GM19240 (cell line): ENCODE data around the gene SPECC1.
"Not testable (repeated sequence)": the region's sequence is repeated elsewhere in the genome, so short reads cannot be mapped to it uniquely, and the experiment has no call there.

Experiments
- DNase-seq: peaks from one replicate; pipeline ENCODE4 v3.0.0; 2011; ENCODE audit warnings: low spot score; ENCODE audit not compliant: insufficient read length

SPECC1 gene

DNA sequence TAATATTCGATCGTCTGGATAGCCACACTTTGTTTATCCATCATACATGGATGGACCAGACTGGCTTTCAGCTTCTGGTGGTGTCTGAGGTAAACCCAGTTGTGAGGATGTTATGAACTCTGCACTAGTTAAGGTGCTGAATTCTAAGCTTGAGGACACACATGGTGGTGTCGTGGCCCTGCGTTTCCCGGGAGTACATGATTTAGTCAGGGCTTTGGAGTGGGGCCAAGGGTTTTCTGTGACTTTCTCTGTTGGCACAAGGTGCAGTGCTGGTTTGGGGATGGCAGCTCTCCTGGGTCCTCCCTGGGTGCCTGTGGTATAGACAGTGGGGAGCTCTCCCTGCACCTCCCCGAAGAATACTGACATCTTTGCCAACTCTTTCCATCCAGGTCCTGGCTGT lies 116.6 kb downstream of the SPECC1 start:
- DNase-seq, result no peak

DNA sequence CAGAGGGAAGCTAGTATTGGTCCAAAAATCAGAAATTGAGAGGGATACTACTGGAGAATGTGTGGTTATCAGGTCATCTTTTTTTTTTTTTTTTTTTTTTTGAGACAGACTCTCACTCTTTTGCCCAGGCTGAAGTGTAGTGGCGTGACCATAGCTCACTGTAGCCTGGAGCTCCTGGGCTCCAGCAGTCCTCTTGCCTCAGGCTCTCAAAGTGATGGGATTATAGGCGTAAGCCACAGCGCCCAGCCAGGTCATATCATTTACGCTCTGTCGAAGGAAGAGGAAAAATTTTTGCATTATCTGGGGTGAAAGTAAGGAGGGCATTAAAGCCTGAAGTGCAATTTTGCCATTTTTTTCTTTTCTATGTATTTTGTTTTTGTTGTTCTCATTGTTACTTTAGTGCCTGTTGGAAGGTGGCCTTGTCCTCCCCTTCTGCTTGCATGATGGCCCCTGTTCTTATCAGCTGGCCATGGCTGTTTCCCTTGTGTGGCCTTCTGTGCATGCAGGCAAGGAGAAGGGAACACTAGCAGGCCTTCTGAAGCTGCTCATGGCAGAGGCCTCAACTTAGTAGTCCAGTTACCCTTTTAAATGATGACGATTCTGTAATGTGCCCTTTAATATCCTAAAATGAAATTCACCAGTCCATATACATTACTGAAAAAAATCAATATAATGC lies 118.3 kb downstream of the SPECC1 start:
- DNase-seq, result no peak

DNA sequence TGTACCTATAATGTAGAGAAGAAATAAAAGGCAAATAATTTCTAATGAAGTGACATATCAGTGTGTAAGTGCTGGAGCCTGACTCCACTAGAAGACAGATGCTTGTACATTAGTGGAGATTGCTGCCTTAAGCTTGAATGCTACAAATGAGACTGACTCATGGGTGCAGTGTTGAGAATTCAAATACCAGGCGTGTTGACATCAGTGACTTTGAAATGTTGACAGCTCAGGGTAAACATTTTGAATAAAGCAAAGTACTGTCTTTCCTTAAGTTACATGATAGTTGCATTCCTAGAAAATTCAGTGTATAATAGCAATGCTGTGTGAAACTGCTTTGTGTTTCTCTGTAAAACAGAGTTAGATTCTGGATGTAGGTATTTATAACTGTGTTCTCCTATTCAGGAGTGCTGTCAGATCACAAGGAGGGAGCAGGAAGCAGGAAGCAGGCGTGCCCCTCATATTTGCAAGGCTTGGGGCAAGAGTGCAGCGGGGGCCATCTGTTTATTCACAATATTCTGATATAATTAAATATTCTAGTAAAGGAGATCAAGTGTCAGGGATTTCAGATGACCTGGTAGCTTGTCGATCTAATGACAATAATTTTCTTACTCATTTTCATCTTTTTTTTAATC lies 119.0 kb downstream of the SPECC1 start:
- no peak for DNase-seq

DNA sequence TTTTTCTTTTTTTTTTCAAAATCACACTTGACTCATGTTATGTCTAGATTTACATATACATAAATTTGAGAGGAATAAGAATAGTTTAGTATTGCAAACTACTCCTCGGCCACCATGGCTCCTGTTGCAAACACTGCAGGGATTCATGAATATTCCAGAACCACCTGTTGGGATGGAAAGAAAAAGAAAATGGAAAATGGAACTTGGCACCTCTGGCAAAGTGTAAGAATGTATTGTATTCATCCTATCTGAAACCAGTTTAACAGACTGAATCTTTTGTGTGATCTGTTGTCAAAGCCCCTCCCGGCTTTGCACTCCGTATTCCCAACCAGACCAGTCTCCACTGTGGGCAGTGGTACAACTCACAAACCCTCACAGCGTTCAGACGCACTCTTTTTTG lies 124.4 kb downstream of the SPECC1 start:
- DNase-seq, result no peak

DNA sequence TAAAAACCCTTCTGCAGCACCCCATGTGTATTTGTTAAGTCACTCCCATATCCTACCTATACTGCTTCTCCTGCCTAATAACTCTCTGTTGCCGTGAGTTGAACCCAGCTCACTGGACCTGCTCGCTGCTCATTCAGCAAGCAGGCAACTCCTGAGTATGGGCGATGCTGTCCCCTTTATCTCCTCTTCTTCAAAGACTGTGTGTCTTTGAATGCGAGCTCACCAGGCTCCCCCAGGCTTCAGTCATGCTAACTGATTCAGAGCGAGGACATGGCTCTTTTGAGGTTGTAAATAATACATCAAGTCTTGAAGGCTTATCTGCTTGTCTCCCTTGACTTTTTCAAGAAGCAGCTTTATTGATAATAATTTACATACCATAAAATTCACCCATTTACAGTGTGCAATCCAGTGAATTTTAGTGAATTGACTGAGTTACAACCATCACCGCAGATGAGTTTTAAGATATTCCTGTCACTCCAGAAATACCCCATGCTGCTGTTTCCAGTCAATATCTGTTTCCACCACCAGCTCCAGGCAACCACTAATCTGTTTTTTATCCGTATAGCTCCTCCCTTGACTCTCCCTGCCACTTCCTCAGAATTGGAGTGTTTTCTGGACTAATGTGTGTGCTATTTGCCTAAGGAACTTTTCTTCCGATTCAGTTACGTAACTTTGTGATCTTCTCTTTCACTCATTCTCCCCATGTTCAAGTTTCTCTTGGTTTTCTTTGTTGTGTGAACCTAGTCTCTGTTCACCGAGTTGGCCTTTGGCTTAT lies 132.2 kb downstream of the SPECC1 start:
- no peak for DNase-seq

DNA sequence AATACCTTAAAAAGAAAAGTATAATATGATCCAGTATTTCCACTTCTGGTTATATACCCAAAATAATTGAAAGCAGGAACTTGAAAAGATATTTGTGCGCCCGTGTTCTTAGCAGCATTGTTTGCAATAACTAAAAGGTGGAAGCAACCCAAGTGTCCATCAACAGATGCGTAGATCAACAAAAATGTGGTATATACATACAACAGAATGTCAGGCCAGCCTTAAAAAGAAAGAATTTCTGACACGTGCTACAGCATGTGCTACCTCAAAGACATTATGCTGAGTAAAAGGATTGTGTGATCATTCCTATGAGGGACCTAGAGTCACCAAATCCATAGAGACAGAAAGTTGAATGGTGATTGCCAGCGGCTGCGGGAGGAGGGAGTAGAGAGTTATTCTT lies 133.1 kb downstream of the SPECC1 start:
- DNase-seq, result no peak

DNA sequence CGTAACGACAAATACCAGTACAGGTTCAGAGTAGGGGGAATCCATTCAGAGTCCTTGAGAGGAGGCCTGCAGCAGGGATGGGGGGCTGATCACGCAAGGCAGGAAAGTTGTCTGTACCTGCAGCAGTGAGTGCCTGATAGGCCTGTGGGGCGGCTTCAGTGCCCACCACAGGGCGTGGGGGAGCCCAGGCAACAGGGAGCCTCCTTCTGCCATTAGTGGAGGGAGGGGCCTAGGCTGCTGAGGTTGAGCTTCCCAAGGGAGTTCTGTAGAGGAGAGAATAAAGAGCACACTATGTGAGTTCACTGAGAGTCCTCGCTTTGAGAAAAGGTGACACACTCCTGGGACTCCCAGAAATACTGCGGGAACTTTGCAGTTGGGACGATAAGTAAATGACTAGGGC lies 134.6 kb downstream of the SPECC1 start:
- DNase-seq, result no peak

DNA sequence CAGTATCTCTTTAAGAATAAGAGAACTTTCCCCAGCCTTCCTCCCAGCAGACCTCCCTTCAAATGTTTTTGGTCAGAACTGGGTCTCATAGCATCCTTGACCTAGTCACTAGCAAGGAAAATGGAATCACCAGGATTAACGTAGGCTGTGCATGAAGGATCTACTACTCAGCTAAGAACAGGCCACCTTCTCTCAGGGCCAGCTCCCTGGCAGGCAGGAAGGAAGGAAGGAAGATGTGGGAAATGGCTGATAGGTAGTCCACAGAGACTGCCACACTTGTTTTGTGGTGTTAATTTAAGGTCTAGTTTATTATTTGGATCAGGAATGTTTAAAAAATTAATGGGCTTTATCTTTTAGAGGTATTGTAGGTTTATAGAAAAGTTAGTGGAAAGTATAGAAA lies 136.4 kb downstream of the SPECC1 start:
- no peak for DNase-seq

DNA sequence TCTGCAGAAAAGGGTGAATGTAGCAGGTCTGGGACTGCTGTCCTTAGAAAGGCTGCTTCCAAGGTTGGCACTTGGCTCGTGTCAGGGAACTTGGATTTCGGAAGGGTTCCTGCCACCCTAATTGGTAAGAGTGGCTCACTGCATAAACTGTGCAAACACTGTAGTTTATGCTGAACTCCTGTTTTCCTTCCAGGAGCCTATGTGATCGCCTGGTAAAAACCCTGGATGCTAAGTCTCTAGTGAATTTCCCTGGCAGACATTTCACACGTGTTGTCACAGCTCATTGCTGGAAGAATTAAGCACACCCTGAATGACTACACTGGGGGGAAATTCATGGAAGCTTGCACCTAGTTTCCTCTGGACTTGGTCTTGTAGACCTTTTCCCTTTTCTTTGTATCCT lies 140.1 kb downstream of the SPECC1 start:
- no peak for DNase-seq

DNA sequence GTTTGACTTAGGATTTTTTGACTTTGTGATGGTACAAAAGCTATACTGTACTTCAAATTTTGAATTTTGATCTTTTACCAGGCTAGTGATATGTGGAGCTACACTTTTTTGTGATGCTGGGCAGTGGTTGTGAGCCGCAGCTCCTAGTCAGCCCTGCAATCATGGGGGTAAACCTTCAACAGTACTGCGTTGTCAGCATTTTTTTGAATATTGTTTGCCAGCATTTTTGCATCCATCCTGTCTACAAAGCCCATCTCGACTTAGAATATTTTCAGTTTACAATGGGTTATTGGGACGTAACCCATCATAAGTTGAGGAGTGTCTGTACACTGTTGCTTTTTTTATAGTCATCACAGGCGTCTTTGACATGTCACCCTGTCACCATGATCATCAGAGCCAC lies 142.0 kb downstream of the SPECC1 start:
- no peak for DNase-seq

DNA sequence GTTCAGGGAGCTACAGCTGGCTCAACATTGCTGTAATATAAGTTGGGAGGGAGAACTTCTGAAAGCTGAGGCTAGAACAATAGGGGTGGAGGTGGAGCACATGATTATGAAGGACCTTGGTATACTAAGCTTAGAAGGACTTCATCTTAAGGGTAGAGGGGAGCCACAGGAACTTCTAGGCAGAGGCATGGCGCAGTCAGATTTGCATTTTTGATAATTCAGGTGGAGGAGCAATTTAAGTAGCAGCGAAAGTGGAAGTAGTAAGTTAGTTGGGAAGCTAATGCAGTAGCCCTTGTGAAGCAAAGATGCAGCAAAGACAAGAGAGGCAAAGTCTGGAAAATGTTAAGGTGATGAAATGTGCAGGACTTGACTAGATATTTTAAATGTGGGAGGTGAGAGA lies 144.1 kb downstream of the SPECC1 start:
- DNase-seq, result no peak

DNA sequence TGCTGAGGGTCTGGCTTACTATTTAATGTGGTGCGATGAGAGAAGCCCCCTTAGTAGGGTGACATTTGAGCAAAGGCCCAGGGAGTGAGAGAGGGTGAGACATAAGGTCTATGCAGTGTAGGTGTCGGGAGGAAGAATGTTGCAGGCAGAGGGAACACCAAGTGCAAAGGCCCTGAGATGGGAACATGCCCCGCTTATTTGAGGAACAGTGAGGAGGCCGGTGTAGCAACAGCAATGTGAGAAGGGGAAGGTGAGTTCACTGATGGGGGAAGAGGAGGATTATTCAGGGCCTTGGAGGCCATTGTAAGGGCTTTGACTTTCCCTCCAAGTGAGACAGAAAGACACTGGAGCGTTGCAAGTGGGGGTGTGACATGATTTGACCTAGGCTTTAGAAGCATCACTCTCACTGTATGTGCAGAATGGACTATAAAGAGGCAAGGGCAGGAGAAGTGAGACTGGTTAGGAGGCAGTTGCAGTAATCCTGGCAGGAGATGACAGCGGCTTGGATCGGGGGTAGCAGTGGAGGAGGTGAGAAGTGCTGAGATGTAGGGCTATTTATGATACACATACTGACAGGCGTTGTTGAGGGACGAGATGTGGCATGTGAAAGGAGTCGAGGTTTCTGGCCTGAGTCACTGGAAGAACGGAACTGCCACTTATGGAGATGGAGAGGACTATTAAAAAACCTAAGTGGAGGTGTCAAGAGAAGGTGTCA lies 145.3 kb downstream of the SPECC1 start:
- DNase-seq, result no peak

DNA sequence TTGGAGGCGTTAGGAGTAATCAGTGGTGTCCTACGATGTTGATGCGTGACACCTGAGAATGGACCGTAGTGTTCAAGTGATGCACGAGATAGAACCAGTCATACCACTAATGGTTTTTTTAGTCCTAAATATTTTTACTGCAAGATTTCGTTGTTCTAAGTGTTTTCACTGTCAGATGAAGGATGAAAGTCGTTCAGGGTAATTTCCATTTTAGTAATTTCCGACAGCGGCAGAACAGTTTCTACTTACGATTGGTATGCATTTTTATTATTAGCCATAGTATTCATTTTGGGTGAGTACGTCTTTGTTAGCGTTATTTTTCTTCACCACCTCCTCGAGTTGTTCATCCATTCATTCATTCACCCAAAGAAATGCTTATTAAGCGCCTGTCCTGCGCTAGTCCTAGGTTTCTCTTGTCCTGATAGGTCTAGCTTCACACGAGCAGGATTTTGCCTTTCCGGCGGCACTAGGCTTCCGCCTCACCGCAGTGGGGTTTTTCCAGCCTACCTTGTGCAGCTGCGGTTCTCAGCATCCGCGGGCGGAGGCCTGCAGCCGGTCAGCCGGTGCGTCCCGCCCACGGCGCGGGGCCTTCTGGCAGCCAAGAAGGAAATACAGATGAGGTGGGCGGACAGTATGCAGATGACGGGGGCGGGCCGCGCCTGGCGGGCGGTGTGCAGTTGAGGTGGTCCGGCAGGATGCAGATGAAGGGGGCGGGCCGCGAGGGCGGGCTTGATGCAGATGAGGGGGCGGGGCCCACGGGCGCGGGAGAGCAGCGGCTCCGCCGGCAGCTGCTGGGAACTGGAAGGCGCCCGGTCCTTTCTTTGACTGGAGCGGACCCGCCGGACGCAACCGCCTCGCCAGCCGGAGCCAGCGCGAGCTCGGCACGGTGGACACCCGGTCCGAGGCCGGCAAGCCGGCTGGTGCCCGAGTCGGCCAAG lies 146.4 kb downstream of the SPECC1 start:
- peak; percentile 86 for DNase-seq

DNA sequence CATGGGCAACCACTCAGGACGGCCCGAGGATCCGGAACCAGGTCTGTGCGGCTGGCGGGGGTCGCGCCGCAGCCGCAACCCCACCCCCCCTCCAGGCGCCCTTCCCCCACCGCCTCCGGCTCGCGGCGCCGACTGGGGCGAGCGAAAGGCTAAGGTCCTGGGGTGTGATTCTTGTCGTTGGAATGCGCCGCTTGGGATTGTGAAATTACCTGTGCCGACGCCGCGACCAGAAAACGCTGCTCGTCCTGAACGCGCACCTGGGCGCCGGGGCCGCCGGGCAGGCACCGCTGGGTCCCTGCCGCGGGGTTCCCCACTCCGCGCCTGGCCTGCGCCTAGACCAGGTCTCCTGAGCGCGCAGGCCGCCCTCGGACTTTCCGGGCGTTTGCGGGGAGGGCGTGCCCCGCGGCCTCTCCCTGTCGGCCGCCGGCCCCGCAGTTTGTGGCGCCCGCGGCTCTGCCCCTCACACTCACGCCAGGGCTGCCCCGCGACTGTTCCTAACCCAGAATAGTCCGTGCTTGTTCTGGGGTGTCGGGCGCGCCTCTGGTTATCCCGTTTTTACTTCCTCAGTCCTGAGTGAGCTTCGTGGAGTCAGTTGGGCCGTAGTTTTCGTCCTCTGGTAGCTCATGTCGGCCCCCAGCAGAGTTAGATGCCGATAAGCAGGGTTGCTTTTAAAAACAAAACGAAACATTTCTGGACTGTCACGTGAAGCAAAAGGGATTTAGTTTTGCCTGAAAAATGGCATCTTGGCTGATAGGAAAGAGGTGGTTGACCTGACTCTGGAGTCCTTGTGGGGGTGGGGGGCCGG lies 147.2 kb downstream of the SPECC1 start:
- peak; percentile 14 for DNase-seq

DNA sequence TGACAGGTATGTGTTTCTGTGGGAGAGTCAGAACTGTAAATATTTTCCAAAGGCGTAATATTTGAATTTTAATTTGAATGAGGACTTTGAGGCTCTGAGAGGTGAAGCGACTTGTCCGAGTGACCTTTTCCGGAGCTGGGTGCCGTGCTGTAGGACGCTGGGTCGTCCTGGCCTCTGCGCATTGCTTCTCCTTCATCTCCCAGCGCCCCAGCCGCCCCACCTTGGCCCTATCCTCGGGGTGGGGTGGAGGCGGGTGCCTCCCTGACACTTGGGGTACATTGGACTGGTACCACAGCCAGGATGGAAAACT lies 147.8 kb downstream of the SPECC1 start:
- no peak for DNase-seq

DNA sequence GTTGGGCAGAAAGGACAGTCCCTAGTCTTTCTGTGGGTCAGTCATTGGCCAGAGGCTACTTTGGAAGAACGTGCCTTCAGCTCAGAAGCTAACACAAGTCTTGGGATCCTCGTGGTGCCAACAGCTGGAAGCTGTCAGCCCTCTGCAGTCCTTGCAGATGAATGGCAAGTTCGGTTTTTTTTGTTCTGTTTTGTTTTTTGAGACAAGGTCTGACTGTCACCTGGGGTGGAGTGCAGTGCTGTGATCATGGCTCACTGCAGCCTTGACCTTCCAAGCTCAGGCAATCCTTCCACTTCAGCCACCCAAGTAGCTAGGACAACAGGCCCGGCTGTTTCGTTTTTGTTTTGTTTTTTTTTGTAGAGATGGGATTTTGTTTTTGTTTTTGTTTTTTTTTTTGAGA lies 149.4 kb downstream of the SPECC1 start:
- no peak for DNase-seq

DNA sequence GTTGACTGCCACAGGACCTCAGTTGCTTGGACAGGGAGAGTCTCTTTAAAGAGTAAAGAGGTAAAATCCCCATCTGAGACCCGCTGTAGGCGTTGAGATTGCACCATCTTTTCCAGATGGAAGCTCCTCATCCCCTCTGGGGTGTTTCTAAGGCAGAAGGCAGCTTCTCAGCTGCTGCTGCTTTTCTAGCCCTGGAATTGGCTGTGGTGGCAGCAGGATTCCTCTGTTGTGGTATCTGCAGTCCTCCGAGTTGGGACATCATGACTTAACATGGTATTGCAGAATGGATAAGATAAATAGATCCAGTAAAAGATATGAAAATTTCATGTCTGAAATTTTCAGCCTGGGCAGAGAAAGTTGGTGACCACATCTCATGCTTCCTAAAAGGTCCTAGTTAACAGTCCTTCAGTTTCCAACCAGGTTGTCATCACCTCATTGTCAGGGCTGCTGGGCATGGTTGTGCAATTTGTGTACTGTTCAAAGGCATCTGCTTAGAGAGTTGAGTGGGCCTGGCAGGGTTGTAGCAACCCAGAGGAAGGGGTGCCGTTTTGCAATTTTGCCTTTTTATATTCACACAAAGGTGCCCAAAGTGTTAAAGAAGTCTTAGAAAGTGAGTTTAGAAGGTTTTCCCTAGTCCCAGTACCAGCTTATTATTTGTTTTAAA lies 150.4 kb downstream of the SPECC1 start:
- DNase-seq, result no peak

DNA sequence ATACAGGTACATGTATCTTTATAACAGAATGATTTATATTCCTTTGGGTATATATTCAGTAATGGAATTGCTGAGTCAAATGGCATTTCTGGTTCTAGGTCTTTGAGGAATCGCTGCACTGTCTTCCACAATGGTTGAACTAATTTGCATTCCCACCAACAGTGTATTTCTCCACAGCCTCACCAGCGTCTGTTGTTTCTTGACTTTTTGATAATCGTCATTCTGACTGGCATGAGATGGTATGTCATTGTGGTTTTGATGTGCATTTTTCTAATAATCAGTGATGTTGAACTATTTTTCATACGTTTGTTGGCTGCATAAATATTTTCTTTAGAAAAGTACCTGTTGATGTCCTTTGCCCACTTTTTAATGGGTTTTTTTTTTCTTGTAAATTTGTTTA lies 156.4 kb downstream of the SPECC1 start:
- DNase-seq, result not testable (repeated sequence)

DNA sequence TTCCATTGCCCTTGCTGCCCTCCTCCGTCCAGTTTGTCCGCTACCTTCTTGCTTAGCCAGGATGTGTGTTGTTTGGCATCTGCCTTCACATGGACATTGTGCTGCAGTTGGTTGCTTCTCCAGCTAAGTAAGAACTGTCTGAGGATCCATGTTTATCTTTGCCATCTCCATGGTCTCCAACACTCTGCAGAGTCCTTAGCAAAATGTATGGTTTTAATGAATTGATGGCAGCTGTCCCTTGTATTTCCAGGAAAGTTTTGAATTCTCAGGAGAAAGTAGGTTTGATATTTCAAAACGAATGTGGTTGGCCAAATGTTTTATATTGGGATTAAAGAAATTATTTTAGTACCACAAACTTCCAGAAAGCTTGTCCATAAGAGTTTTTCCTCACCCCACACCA lies 160.9 kb downstream of the SPECC1 start:
- DNase-seq, result no peak
